Fibroblast of mammary gland (primary cell): ENCODE data around the gene RING1.
A peak's percentile ranks its signal among the peaks of the same experiment; 100 is the strongest.

Experiments used
- DNase-seq: peaks from one replicate; pipeline ENCODE4 v3.0.0-alpha.2; 2010; ENCODE audit warnings: low read depth
- H3K4me3 ChIP-seq: 2 replicates; pipeline ENCODE4 v1.5.1; 2011; ENCODE audit warnings: low read depth, mild to moderate bottlenecking, low read length, moderate library complexity; ENCODE audit not compliant: control insufficient read depth
- TF ChIP-seq, protein P1 (sequence below): conservative IDR thresholded peaks from 2 replicates; pipeline ENCODE4 v1.5.1; 2011; ENCODE audit warnings: low read depth, low read length, inconsistent platforms; ENCODE audit not compliant: control insufficient read depth, insufficient read depth

Gene RING1

DNA sequence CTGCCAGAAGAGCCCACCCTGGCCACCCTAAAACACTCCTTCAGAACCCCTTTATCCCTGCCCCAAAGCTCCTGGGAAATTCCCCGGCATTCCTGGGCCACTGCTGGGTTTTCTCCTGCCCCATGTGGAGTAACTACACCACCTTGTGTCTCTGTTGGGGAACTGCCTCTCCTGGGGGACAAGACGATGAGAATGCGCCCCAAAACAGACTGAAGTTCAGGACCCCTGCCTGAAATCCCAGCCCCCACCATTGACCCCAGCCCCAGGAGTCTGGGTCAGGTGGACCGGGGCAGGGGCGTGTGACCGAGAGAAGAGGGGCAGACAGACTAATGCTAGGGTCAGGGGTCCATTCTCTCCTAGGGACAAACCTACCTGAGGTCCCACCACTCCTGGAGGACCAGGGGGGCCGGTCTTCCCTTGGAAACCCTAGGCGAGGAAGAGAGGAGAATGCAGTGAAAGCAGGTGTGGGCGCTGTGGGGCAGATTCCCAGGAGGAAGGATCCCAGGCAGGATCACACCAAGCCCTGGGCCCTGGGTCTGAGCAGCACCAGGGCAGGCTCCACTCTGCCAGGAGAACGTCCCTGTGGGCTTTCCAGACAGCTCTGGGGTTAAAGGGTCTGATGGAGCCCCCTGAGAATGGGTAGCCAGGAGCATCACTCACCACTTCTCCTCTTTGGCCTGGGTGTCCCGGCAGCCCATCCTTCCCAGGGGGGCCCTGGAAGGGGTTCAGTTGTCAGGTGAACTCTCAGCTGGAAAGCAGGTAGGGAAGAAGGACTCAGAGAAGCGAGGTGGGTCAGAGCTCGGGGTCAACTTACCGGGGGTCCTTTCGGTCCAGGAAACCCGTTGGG, 35.4 kb upstream of the RING1 start:
- H3K4me3 ChIP-seq, result no peak overlapping the region
- peak; percentile 31 for DNase-seq
- TF ChIP-seq, protein P1, sequence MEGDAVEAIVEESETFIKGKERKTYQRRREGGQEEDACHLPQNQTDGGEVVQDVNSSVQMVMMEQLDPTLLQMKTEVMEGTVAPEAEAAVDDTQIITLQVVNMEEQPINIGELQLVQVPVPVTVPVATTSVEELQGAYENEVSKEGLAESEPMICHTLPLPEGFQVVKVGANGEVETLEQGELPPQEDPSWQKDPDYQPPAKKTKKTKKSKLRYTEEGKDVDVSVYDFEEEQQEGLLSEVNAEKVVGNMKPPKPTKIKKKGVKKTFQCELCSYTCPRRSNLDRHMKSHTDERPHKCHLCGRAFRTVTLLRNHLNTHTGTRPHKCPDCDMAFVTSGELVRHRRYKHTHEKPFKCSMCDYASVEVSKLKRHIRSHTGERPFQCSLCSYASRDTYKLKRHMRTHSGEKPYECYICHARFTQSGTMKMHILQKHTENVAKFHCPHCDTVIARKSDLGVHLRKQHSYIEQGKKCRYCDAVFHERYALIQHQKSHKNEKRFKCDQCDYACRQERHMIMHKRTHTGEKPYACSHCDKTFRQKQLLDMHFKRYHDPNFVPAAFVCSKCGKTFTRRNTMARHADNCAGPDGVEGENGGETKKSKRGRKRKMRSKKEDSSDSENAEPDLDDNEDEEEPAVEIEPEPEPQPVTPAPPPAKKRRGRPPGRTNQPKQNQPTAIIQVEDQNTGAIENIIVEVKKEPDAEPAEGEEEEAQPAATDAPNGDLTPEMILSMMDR, result peak; percentile 50

DNA sequence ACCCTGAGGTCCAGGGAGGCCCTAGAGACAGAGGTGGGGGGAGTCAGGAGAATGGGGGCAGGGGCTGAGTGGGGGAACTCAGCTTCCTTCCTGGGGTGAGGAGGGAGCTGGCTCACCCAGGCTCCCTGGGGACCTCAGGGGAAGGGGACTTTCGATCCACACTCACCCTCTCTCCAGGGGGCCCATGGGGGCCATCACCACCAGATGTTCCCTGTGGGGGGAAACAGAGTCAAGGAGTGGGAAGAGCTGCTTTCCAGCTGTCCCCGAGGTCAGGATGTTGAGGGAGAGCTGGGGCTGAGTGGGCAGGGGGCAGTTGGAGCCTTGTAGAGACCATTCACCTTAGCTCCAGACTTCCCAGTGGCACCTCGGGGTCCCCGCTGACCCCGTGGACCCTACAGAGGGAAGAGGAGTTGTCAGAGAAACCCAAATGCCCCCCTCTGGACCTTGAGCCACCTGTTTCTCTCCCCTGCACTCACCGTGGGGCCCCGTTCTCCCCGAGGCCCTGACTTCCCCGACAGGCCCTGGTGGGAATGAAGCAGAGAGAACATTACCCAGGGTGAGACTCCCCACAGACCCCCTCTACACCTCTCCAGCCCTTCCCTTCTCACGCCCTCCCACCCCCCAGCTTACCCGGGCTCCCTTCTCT, 34.6 kb upstream of the RING1 start:
- DNase-seq, result no peak
- H3K4me3 ChIP-seq, result no peak overlapping the region
- TF ChIP-seq, protein P1, result no peak

DNA sequence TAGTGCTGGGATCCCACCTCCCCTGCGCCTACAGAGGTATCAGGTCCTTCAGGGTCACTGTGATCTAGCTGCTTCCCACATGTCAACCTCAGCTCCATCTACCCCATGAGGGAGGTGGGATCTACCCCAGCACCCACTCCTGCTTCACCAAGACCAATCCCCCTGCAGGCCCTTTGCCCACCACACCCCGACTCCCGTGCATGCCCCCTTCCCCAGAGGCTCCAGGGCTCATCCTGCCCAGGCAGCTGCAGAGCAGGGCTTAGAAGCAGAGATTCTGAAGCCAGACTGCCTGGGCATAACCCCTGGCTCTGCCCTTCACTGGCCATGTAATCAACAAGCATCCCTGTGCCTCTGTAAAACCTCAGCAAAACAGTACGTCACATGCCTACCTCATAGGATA, 33.5 kb upstream of the RING1 start:
- TF ChIP-seq, protein P1, result no peak
- DNase-seq, result no peak
- no peak overlapping the region for H3K4me3 ChIP-seq

DNA sequence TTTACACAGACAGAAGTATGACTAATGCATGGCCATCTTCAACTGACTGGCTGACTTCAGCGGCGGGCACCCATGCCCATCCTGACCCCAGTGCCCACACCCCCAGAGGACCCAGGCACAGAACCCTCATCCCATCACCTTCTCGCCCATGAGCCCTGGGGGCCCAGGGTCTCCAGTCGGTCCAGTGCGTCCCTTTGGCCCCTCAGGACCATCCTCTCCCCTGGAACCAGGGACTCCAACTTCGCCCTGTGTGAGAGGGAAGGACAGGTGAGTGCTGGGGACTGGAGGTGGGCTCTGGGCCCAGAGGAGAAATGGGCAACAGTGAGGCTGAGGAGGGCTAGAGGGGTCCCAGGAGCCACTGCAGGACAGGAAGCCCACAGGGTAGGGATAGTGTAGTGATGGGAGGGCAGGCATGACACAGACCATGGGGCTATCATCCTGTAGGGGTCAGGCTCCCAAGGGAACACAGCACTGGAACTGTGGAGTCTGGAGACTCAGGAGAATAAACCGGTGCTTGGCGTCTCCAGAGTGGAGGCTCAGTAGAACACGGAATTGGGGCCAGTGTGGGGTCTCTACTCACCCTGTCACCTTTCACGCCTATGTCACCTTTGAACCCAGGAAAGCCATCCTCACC, 32.7 kb upstream of the RING1 start:
- DNase-seq, result no peak
- H3K4me3 ChIP-seq, result no peak overlapping the region
- TF ChIP-seq, protein P1, result no peak

DNA sequence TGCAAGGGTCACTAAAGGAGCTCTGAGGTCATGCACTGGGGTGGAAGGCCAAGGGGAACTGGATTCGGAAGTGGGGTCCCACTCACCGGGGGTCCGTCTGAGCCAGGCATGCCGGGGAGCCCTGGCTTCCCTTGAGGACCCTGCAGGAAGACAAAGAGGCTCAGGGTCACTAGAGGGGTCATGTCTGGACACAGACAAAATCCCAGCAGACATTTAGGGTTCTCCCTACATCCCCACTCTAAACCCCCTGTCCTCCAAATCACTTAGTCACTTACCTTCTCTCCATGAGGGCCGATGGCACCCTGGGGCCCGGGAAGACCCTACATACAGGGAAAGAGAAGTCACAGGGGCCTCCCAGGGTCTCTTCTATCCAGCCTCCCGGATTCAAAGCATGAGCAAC, 31.4 kb upstream of the RING1 start:
- no peak overlapping the region for H3K4me3 ChIP-seq
- no peak for DNase-seq
- TF ChIP-seq, protein P1, result no peak

DNA sequence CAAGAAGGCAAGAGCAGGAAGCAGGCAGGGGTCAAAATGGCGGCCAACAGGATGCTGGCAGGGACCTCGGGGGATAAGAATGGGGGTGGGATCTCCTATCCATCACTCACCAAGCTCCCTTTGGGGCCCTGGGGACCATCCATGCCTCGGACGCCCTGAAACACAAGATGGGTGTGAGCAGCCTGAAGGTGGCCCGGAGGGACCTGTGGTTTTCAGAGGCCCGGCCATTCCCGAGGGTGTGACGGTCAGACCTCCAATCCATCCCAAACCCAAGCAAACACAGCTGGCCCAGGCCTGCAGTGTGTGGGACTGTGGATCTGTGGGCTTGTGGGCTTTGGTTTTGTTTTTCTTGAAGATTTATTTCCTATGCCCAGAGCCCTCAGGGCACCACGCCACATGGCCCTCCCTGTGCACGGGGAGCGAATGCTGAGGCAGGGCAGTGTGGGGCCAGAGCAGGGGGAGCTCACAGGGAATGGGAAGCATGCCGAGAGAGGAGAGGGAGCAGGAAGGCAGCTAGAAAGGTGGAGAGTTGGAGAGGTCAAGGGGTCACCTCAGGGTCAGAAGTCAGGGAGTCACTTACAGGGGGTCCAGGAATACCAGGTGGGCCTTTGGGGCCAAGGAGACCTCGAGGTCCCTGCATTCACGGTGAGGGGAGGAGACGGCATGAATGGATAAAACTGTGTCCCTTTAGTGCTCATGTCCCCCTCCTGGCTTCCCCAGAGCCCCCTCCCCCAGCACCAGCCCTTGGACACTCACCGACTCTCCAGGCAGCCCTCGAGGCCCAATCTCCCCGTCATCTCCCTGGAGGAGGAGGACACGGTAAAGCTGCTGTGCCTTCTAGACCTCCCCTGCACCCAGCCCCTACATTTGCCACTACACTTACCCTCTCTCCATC, 30.5 kb upstream of the RING1 start:
- TF ChIP-seq, protein P1, result no peak

More for the DNA sequence above, 30.5 kb upstream of the RING1 start:
- DNase-seq, result no peak
- no peak overlapping the region for H3K4me3 ChIP-seq
